ENCODE results near the gene C1orf52.

DNA sequence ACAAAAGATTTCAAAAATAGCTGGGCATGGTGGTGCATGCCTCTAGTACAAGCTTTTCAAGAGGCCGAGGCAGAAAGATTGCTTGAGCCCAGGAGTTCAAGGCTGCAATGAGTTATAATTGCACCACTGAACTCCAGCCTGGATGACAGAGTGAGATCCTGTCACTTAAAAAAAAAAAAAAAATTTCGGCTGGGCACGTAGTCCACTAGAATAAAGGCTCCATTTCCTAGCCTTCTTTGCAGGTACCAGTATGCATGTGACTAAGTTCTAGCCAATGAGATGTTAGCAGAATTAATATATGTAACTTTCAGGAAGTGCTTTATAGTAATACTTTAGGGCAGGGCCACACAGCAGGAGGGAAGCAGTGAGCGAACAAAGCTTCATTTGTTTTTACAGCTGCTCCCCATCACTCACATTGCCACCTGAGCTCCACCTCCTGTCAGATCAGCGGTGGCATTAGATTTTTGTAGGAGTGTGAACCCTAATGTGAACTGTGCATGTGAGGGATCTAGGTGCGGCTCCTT lies 29.8 kb downstream of the C1orf52 start:
- TF ChIP-seq CEBPB (IDR thresholded peaks at IDR 0.05; ENCODE audit: borderline replicate concordance, low read depth, low read length), result no peak
- TF ChIP-seq, protein P1, sequence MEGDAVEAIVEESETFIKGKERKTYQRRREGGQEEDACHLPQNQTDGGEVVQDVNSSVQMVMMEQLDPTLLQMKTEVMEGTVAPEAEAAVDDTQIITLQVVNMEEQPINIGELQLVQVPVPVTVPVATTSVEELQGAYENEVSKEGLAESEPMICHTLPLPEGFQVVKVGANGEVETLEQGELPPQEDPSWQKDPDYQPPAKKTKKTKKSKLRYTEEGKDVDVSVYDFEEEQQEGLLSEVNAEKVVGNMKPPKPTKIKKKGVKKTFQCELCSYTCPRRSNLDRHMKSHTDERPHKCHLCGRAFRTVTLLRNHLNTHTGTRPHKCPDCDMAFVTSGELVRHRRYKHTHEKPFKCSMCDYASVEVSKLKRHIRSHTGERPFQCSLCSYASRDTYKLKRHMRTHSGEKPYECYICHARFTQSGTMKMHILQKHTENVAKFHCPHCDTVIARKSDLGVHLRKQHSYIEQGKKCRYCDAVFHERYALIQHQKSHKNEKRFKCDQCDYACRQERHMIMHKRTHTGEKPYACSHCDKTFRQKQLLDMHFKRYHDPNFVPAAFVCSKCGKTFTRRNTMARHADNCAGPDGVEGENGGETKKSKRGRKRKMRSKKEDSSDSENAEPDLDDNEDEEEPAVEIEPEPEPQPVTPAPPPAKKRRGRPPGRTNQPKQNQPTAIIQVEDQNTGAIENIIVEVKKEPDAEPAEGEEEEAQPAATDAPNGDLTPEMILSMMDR (CRISPR knock-in tag; IDR thresholded peaks at IDR 0.05), result no peak
- TF ChIP-seq ETV6 (CRISPR knock-in tag; conservative IDR thresholded peaks at IDR 0.05), result no peak
- TF ChIP-seq, protein P2, sequence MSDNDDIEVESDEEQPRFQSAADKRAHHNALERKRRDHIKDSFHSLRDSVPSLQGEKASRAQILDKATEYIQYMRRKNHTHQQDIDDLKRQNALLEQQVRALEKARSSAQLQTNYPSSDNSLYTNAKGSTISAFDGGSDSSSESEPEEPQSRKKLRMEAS (IDR thresholded peaks at IDR 0.05), result no peak
- TF ChIP-seq MTF1 (CRISPR knock-in tag; IDR thresholded peaks at IDR 0.05), result no peak

Data from HepG2 (cell line).